HepG2 (cell line): ENCODE measurements around the gene GABRR3. TPM values are rescaled to one million over a fixed set of nuclear protein-coding genes. Genes with fewer than 3 reads are reported as not detected.

ENCODE experiments used
- ATAC-seq: fragments of 200-7000 bp; cut with Tn5 transposase; 3 replicates; pipeline ENCODE4 v1.9.1; 2020; ENCODE audit warnings: mild to moderate bottlenecking, moderate library complexity
- BruUV-seq: library from RNA; stranded (reverse); fragments of 400-500 nt; replicated peaks from 2 replicates; lab custom pipeline; 2021; lab: Mats Ljungman, UMichigan
- CTCF ChIA-PET: fragments of 300-600 bp; formaldehyde crosslinking; extraction: SDS; loops from one replicate; lab custom pipeline; 2021; ENCODE audit warnings: low total read pairs, inconsistent platforms, low intra/inter-chr PET ratio; lab: Yijun Ruan, JAX
- POLR2A ChIA-PET: fragments of 350-600 bp; sonication (Branson Sonifier 250); formaldehyde crosslinking; loops from one replicate; lab custom pipeline; 2020; ENCODE audit warnings: antibody characterized with exemption, inconsistent platforms; lab: Yijun Ruan, JAX
- DNase-seq: peaks from one replicate; pipeline ENCODE4 v3.0.0-alpha.2; 2015; ENCODE audit warnings: low spot score
- FAIRE-seq: peaks from 3 replicates; lab custom pipeline; 2011; peaks lifted over from hg19 to GRCh38; lab: Jason Lieb, UNC
- H2AFZ ChIP-seq: one replicate; pipeline ENCODE4 v1.6.1; 2011; ENCODE audit warnings: low read length, inconsistent platforms
- H3K27ac ChIP-seq: fragments of 300-600 bp; 3 replicates; pipeline ENCODE4 v1.8.0; 2011; ENCODE audit warnings: mixed run types, mild to moderate bottlenecking, mixed read lengths, low read length, inconsistent platforms; ENCODE audit not compliant: insufficient read depth; ENCODE audit errors: extremely low read length
- H3K27me3 ChIP-seq, 2 experiments: fragments of 200-600 bp in 1 of 2; 2 replicates in 1 of 2; 3 replicates in 1 of 2; pipeline versions ENCODE4 v1.6.0 to v1.8.0; 2011; ENCODE audit warnings: low read length in 2 of 2, mild to moderate bottlenecking in 2 of 2, moderate library complexity in 2 of 2, inconsistent platforms in 1 of 2; ENCODE audit not compliant: insufficient read depth in 2 of 2, control insufficient read depth in 1 of 2
- H3K36me3 ChIP-seq, 2 experiments: fragments of 200-600 bp in 1 of 2; replicated peaks in 1 of 2; 2 replicates in 1 of 2; 3 replicates in 1 of 2; pipeline versions ENCODE4 v1.5.1 to v1.8.0; 2011; ENCODE audit warnings: low read length in 2 of 2, inconsistent platforms in 1 of 2; ENCODE audit not compliant: insufficient read depth in 2 of 2, control insufficient read depth in 1 of 2
- H3K4me1 ChIP-seq: 2 replicates; pipeline ENCODE4 v1.5.1; 2012; ENCODE audit warnings: low read length, inconsistent platforms; ENCODE audit not compliant: insufficient read depth
- H3K4me2 ChIP-seq: 2 replicates; pipeline ENCODE4 v1.6.0; 2011; ENCODE audit warnings: low read depth, low read length, inconsistent platforms
- H3K4me3 ChIP-seq, 3 experiments: fragments of 200-600 bp in 1 of 3; sonication (generic), shearing (Covaris generic) in 1 of 3; replicated peaks in 1 of 3; 2 replicates each; pipeline ENCODE4 v1.5.1; 2011 to 2016; ENCODE audit warnings: low read length in 3 of 3, inconsistent platforms in 2 of 3, low read depth in 2 of 3, mild to moderate bottlenecking in 2 of 3, control low read depth in 1 of 3, mixed read lengths in 1 of 3; ENCODE audit not compliant: insufficient read depth in 1 of 3
- H3K79me2 ChIP-seq: one replicate; pipeline ENCODE4 v1.6.1; 2011; ENCODE audit warnings: low read length, inconsistent platforms; ENCODE audit not compliant: insufficient read depth
- H3K9ac ChIP-seq: 2 replicates; pipeline ENCODE4 v1.6.0; 2011; ENCODE audit warnings: mild to moderate bottlenecking, low read depth, low read length, inconsistent platforms; ENCODE audit not compliant: insufficient read depth
- H3K9me3 ChIP-seq: 2 replicates; pipeline ENCODE4 v1.5.1; 2012; ENCODE audit warnings: mild to moderate bottlenecking, low read length
- H4K20me1 ChIP-seq: 2 replicates; pipeline ENCODE4 v1.6.0; 2011; ENCODE audit warnings: inconsistent platforms, mild to moderate bottlenecking, low read length, moderate library complexity; ENCODE audit not compliant: insufficient read depth
- ARNT ChIP-seq: fragments of 450-650 bp; IDR thresholded peaks from 2 replicates; pipeline ENCODE4 v1.6.1; 2017
- EED ChIP-seq: sonication (generic); formaldehyde crosslinking; IDR thresholded peaks from 2 replicates; pipeline ENCODE4 v1.5.0; 2020; ENCODE audit warnings: mild to moderate bottlenecking, missing genetic modification reagents
- EZH2 ChIP-seq: conservative IDR thresholded peaks from 2 replicates; pipeline ENCODE4 v1.6.1; 2012; ENCODE audit warnings: mild to moderate bottlenecking, low read depth, low read length, moderate library complexity
- FUBP1 ChIP-seq: sonication (generic); formaldehyde crosslinking; IDR thresholded peaks from 2 replicates; pipeline ENCODE4 v1.5.1; 2020; ENCODE audit warnings: missing genetic modification reagents, mild to moderate bottlenecking, borderline replicate concordance
- NFE2L2 ChIP-seq: fragments of 150-350 bp; IDR thresholded peaks from 2 replicates; pipeline ENCODE4 v1.6.1; 2014; ENCODE audit warnings: low read length
- NFKB2 ChIP-seq: sonication (generic); formaldehyde crosslinking; IDR thresholded peaks from 2 replicates; pipeline ENCODE4 v1.4.0; 2020; ENCODE audit warnings: missing genetic modification reagents, borderline replicate concordance
- PCBP2 ChIP-seq: fragments of 200-400 bp; formaldehyde crosslinking; optimal IDR thresholded peaks from 2 replicates; pipeline ENCODE3; 2018; ENCODE audit warnings: low read length, low read depth; ENCODE audit not compliant: poor library complexity, severe bottlenecking
- ZIK1 ChIP-seq: sonication (generic); formaldehyde crosslinking; IDR thresholded peaks from 2 replicates; pipeline ENCODE4 v1.5.0; 2020; ENCODE audit warnings: mild to moderate bottlenecking, low read depth, missing genetic modification reagents, borderline replicate concordance
- ZNF18 ChIP-seq: sonication (generic); formaldehyde crosslinking; IDR thresholded peaks from 2 replicates; pipeline ENCODE4 v1.8.0; 2022; ENCODE audit warnings: mild to moderate bottlenecking, missing genetic modification reagents; ENCODE audit not compliant: insufficient replicate concordance
- ZNF605 ChIP-seq: sonication (generic); formaldehyde crosslinking; IDR thresholded peaks from 2 replicates; pipeline ENCODE4 v1.8.0; 2022; ENCODE audit warnings: mild to moderate bottlenecking, missing genetic modification reagents
- ZNF619 ChIP-seq: sonication (generic); formaldehyde crosslinking; IDR thresholded peaks from 2 replicates; pipeline ENCODE4 v1.4.0; 2020; ENCODE audit warnings: mild to moderate bottlenecking, missing genetic modification reagents
- ZNF720 ChIP-seq: sonication (generic); formaldehyde crosslinking; IDR thresholded peaks from 2 replicates; pipeline ENCODE4 v1.4.0; 2020; ENCODE audit warnings: missing genetic modification reagents
- ZNF766 ChIP-seq: sonication (generic); formaldehyde crosslinking; IDR thresholded peaks from 2 replicates; pipeline ENCODE4 v1.5.0; 2020; ENCODE audit warnings: missing genetic modification reagents, borderline replicate concordance
- ZNF768 ChIP-seq: sonication (generic); formaldehyde crosslinking; IDR thresholded peaks from 2 replicates; pipeline ENCODE4 v1.4.0; 2020; ENCODE audit warnings: missing genetic modification reagents
- ZSCAN25 ChIP-seq: sonication (generic); formaldehyde crosslinking; IDR thresholded peaks from 2 replicates; pipeline ENCODE4 v1.8.0; 2022; ENCODE audit warnings: mild to moderate bottlenecking, missing genetic modification reagents
- WGBS: methylation state at CpG from one replicate; pipeline ENCODE4 v1.1.6; 2017; ENCODE audit warnings: low lambda C conversion rate; 5-methylcytosine and 5-hydroxymethylcytosine counted together
- in situ Hi-C: cut with HindIII; loops from 2 replicates; pipeline ENCODE4 v1.10.0; 2017; ENCODE audit warnings: low pct_unique_long_range_greater_than_20kb; ENCODE audit not compliant: extremely low pct_ligation_motif_present
- intact Hi-C: fragments of 100-400 bp; cut with micrococcal nuclease; formaldehyde crosslinking; loops from one replicate; pipeline ENCODE4 v1.10.0; 2022; ENCODE audit not compliant: unreplicated experiment
- polyA plus RNA-seq, 8 experiments: library from polyadenylated mRNA; depleted of rRNA in 3 of 8; stranded (reverse) in 7 of 8; unstranded in 1 of 8; fragments of >200 nt; fragmentation: Illumina TruSeq in 4 of 8; extraction: Trizol in 4 of 8; gene quantifications; 2 replicates each; pipeline versions ENCODE4 v1.2.1 to v1.2.3, GENCODE V29; 2011 to 2016; ENCODE audit warnings: low read depth in 4 of 8, missing spikeins in 1 of 8, mixed read lengths in 1 of 8; ENCODE audit not compliant: insufficient read depth in 1 of 8
- total RNA-seq, 5 experiments: library from RNA; depleted of rRNA; stranded (reverse); fragments of >200 nt; fragmentation: Illumina TruSeq; extraction: Trizol; gene quantifications; 2 replicates each; pipeline ENCODE4 v1.2.3, GENCODE V29; 2016; ENCODE audit warnings: low read depth in 1 of 5
- TF ChIP-seq, protein P1 (sequence below): sonication (generic); formaldehyde crosslinking; IDR thresholded peaks from 2 replicates; pipeline ENCODE4 v1.4.0; 2020; ENCODE audit warnings: missing genetic modification reagents, borderline replicate concordance

The GABRR3 gene
- total and polyA plus RNA-seq, 2 of the 13 experiments (the other 11 are each of a cell fraction or from before 2014, with no cell fraction given) = 0.42 to 0.83 TPM

DNA sequence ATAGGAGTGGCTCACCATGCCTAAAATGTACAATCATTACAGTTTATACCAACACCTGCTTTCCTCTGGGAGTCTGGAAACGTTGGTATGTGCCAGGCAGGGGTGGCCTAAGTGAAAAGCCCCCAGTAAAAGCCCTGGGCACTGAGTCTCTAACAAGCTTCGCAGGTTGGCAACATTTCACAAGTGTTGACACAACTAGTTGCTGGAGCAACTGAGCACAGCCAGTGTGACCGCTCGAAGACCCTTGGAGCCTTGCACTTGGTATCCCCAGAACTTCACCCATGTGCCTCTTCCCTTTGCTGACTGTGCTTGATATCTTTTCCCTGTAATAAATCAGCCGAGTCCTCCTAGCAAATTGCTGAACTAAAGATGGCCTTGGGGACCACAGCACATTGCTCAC lies 65.6 kb downstream of the GABRR3 start (continued):
- no peak for TF ChIP-seq FUBP1
- TF ChIP-seq ZNF720 = no peak
- no peak for TF ChIP-seq EZH2
- TF ChIP-seq ZNF768 (CRISPR knock-in tag) = no peak
- TF ChIP-seq ZNF18 (CRISPR knock-in tag) = no peak
- no peak for TF ChIP-seq ARNT
- TF ChIP-seq NFE2L2 = no peak
- TF ChIP-seq, all 625 proteins: peak for 0

- Histone ChIP-seq H3K9me3 (no peaks in the 10 kb centered on the region), H3K4me2 (no peak overlapping the region), H3K4me3 (no peak overlapping the region), H3K27ac (no peak overlapping the region), H3K4me1 (peaks cover 57% of the 10 kb centered on the region), H3K27me3 (no peaks in the 10 kb centered on the region; a peak in 1 of 5 replicates), H4K20me1 (no peaks in the 10 kb centered on the region), H3K79me2 (peaks cover 74% of the 10 kb centered on the region), H3K9ac (no peak overlapping the region), H3K36me3 (peaks cover 7 to 29% of the 10 kb centered on the region in 2 experiments), H2AFZ (no peak overlapping the region)
- WGBS = 100% methylated on average over 1 of the region's 1 CpG
- CTCF ChIA-PET = no interaction called here
- no TSS peak for BruUV-seq
- ATAC-seq = no peak
- in situ Hi-C loops (no loop called here), intact Hi-C loops (no loop called here)
- FAIRE-seq = no peak
- POLR2A ChIA-PET = no interaction called here
- no peak for DNase-seq
- TF ChIP-seq, protein P1, sequence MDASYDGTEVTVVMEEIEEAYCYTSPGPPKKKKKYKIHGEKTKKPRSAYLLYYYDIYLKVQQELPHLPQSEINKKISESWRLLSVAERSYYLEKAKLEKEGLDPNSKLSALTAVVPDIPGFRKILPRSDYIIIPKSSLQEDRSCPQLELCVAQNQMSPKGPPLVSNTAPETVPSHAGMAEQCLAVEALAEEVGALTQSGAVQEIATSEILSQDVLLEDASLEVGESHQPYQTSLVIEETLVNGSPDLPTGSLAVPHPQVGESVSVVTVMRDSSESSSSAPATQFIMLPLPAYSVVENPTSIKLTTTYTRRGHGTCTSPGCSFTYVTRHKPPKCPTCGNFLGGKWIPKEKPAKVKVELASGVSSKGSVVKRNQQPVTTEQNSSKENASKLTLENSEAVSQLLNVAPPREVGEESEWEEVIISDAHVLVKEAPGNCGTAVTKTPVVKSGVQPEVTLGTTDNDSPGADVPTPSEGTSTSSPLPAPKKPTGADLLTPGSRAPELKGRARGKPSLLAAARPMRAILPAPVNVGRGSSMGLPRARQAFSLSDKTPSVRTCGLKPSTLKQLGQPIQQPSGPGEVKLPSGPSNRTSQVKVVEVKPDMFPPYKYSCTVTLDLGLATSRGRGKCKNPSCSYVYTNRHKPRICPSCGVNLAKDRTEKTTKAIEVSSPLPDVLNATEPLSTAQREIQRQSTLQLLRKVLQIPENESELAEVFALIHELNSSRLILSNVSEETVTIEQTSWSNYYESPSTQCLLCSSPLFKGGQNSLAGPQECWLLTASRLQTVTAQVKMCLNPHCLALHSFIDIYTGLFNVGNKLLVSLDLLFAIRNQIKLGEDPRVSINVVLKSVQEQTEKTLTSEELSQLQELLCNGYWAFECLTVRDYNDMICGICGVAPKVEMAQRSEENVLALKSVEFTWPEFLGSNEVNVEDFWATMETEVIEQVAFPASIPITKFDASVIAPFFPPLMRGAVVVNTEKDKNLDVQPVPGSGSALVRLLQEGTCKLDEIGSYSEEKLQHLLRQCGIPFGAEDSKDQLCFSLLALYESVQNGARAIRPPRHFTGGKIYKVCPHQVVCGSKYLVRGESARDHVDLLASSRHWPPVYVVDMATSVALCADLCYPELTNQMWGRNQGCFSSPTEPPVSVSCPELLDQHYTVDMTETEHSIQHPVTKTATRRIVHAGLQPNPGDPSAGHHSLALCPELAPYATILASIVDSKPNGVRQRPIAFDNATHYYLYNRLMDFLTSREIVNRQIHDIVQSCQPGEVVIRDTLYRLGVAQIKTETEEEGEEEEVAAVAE (CRISPR knock-in tag) = no peak
- TF ChIP-seq ZSCAN25 (no peak), NFKB2 (CRISPR knock-in tag) (no peak), PCBP2 (no peak), ZNF766 (CRISPR knock-in tag) (no peak), ZNF605 (CRISPR knock-in tag) (no peak), EED (CRISPR knock-in tag) (no peak), ZIK1 (CRISPR knock-in tag) (no peak), ZNF619 (no peak)
These were observed 66.7 kb downstream of the GABRR3 start for GRCh38 chr3:97968376-97968775.
